Esophagus muscularis mucosa (tissue), 4 donors: ENCODE measurements around the gene NFATC3. TPM values are rescaled to one million over a fixed set of nuclear protein-coding genes. Genes with fewer than 3 reads are reported as not detected.

Experiments used
- DNase-seq: peaks from one replicate; pipeline ENCODE4 v3.0.0-alpha.2; 2017; ENCODE audit errors: extremely low spot score
- H3K27ac ChIP-seq, 4 donors: fragments of 200-600 bp; sonication (generic); replicated peaks in 1 of 4; 1 replicate in 3 of 4; 2 replicates in 1 of 4; pipeline ENCODE4 v1.5.1; 2016 to 2019; ENCODE audit warnings: mild to moderate bottlenecking in 1 of 4
- H3K27me3 ChIP-seq, 4 donors: fragments of 200-600 bp; sonication (generic); one replicate each; pipeline versions ENCODE4 v1.5.1 to v1.6.0; 2016 to 2019
- H3K36me3 ChIP-seq, 4 donors: fragments of 200-600 bp; sonication (generic); one replicate each; pipeline ENCODE4 v1.5.1; 2016 to 2019
- H3K4me1 ChIP-seq, 4 donors: fragments of 200-600 bp; sonication (generic); one replicate each; pipeline ENCODE4 v1.5.1; 2016 to 2019
- H3K4me3 ChIP-seq, 4 donors: fragments of 200-600 bp; sonication (generic); 1 replicate in 2 of 4; 2 replicates in 2 of 4; pipeline ENCODE4 v1.5.1; 2016 to 2019; ENCODE audit warnings: mild to moderate bottlenecking in 4 of 4, moderate library complexity in 1 of 4
- H3K9me3 ChIP-seq, 4 donors: fragments of 200-600 bp; sonication (generic); 1 replicate in 3 of 4; 2 replicates in 1 of 4; pipeline ENCODE4 v1.5.1; 2016 to 2019
- CTCF ChIP-seq, 3 experiments: fragments of 200-600 bp in 2 of 3; fragments of 450-650 bp in 1 of 3; sonication (generic) in 2 of 3; IDR thresholded peaks; one replicate each; pipeline ENCODE4 v1.5.1; 2017 to 2019; ENCODE audit warnings: antibody characterized with exemption in 3 of 3, mild to moderate bottlenecking in 2 of 3, moderate library complexity in 1 of 3
- EP300 ChIP-seq: sonication (generic); formaldehyde crosslinking; IDR thresholded peaks from one replicate; pipeline ENCODE4 v1.6.1; 2017; ENCODE audit warnings: antibody characterized with exemption
- POLR2A ChIP-seq: fragments of 450-650 bp; IDR thresholded peaks from one replicate; pipeline ENCODE4 v1.6.1; 2017; ENCODE audit warnings: antibody characterized with exemption, moderate library complexity, mild to moderate bottlenecking, low read depth
- POLR2AphosphoS5 ChIP-seq, 2 donors: sonication (generic); formaldehyde crosslinking; IDR thresholded peaks; one replicate each; pipeline ENCODE4 v1.6.1; 2017; ENCODE audit warnings: antibody characterized with exemption in 2 of 2
- WGBS: methylation state at CpG from one replicate; pipeline ENCODE4 v1.1.5; 2018; 5-methylcytosine and 5-hydroxymethylcytosine counted together
- intact Hi-C: fragments of 100-400 bp; cut with DNase I; formaldehyde crosslinking; loops from one replicate; pipeline ENCODE4 v1.15.1; 2023
- total RNA-seq, 4 donors: library from RNA; depleted of rRNA; stranded (reverse); fragments of >200 nt; gene quantifications; one replicate each; pipeline versions ENCODE4 v1.1.0 to v1.2.1, GENCODE V29; 2016

NFATC3 gene
- total RNA-seq, 4 donors from 2014 or later: 44.6 to 56.8 (median 50.8) TPM

GRCh38 chr16:68183046-68183445, 97.9 kb downstream of the NFATC3 start:
- TF ChIP-seq EP300: no peak
- no peak for TF ChIP-seq POLR2AphosphoS5 (IDR thresholded peaks at IDR 0.05)
- TF ChIP-seq POLR2A: no peak
- TF ChIP-seq CTCF (IDR thresholded peaks at IDR 0.05): no peak
- intact Hi-C loops: no loop called here

GRCh38 chr16:68186877-68187276, 101.7 kb downstream of the NFATC3 start:
- Histone ChIP-seq H3K4me3 (no peak overlapping the region), H3K27ac (no peak overlapping the region), H3K4me1 (no peaks in the 10 kb centered on the region), H3K36me3 (peaks cover 33 to 91% (median 57%) of the 10 kb centered on the region in 4 donors), H3K27me3 (no peaks in the 10 kb centered on the region), H3K9me3 (no peaks in the 10 kb centered on the region)
- intact Hi-C loops: no loop called here
- no peak for DNase-seq
- WGBS: 100% methylated on average over 3 of the region's 7 CpGs
- no peak for TF ChIP-seq POLR2AphosphoS5 (IDR thresholded peaks at IDR 0.05)
- TF ChIP-seq POLR2A: no peak
- TF ChIP-seq CTCF (IDR thresholded peaks at IDR 0.05): no peak
- TF ChIP-seq EP300: no peak

More at GRCh38 chr16:68183046-68183445, 97.9 kb downstream of the NFATC3 start:
- H3K9me3 ChIP-seq: no peaks in the 10 kb centered on the region
- DNase-seq: no peak
- WGBS: 90% methylated on average over 3 of the region's 3 CpGs
- peaks cover 26 to 86% (median 47%) of the 10 kb centered on the region in 4 donors for H3K36me3 ChIP-seq
- H3K4me1 ChIP-seq: no peaks in the 10 kb centered on the region
- no peak overlapping the region for H3K4me3 ChIP-seq
- no peak overlapping the region for H3K27ac ChIP-seq
- no peaks in the 10 kb centered on the region for H3K27me3 ChIP-seq

DNA sequence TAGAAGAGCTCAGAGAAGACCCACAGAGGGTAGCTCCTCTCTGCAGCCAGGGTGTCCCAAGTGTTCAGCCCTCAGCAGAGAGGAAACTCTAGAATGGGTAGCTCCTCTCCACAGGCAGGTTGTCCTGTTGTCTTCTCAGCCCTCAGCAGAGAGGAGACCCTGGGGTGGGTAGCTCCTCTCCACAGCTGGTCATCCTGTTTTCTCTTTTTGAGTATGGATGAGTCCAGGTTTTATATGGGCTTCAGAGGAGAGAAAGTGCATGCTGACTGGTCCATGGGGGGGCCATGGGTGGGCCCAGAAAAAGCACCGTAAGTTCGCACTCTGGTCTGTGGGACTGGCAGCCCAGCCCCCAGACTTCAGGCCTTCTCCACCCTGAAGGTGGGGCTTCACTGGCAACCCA, 102.3 kb downstream of the NFATC3 start:
- Histone ChIP-seq H3K36me3 (peaks cover 33 to 88% (median 58%) of the 10 kb centered on the region in 4 donors), H3K27ac (no peak overlapping the region), H3K4me3 (no peak overlapping the region), H3K9me3 (no peaks in the 10 kb centered on the region), H3K4me1 (no peaks in the 10 kb centered on the region), H3K27me3 (no peaks in the 10 kb centered on the region)
- no peak for DNase-seq
- intact Hi-C loops: no loop called here
- no peak for TF ChIP-seq CTCF (IDR thresholded peaks at IDR 0.05)
- no peak for TF ChIP-seq EP300
- no peak for TF ChIP-seq POLR2A
- no peak for TF ChIP-seq POLR2AphosphoS5 (IDR thresholded peaks at IDR 0.05)
- WGBS: 100% methylated on average over 2 of the region's 2 CpGs

DNA sequence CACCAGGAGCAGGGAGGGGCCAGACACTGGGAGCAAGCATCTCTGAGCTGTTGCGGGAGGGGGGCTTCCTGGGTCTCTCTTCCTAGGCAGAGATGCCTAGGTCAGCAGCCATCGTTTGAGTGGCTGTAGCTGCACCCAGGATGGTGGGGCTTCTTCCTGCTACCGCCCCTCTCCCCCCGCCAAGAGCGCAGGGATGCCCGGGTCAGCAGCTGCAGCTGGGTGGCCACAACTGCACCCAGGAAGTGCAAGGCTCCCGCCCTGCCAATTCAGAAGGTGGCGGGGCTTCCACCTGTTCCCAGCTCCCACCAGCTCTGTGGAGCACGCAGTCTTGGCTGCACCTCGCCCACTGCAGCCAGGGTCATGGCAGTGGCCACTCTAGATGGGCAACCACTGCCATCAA, 103.0 kb downstream of the NFATC3 start:
- H3K36me3 ChIP-seq: peaks cover 33 to 88% (median 57%) of the 10 kb centered on the region in 4 donors
- H3K4me3 ChIP-seq: no peak overlapping the region
- no peak overlapping the region for H3K27ac ChIP-seq
- H3K9me3 ChIP-seq: no peaks in the 10 kb centered on the region
- no peaks in the 10 kb centered on the region for H3K4me1 ChIP-seq
- no peaks in the 10 kb centered on the region for H3K27me3 ChIP-seq
- DNase-seq: no peak
- intact Hi-C loops: no loop called here
- TF ChIP-seq EP300 (no peak), POLR2AphosphoS5 (IDR thresholded peaks at IDR 0.05) (no peak), CTCF (IDR thresholded peaks at IDR 0.05) (no peak), POLR2A (no peak)
- WGBS: 98% methylated on average over 5 of the region's 10 CpGs

GRCh38 chr16:68190081-68190480, 104.9 kb downstream of the NFATC3 start:
- no peak for TF ChIP-seq POLR2A
- TF ChIP-seq CTCF (IDR thresholded peaks at IDR 0.05): no peak
- no peak for TF ChIP-seq EP300
- H3K4me1 ChIP-seq: no peaks in the 10 kb centered on the region
- H3K27me3 ChIP-seq: no peaks in the 10 kb centered on the region
- peaks cover 26 to 78% (median 45%) of the 10 kb centered on the region in 4 donors for H3K36me3 ChIP-seq
- H3K27ac ChIP-seq: no peak overlapping the region
- no peak overlapping the region for H3K4me3 ChIP-seq
- DNase-seq: no peak
- intact Hi-C loops: no loop called here
- WGBS: 78% methylated on average over 1 of the region's 1 CpG
- H3K9me3 ChIP-seq: no peaks in the 10 kb centered on the region
